Spleen (tissue), 11 donors: ENCODE results near the gene MICAL2. TPM values are rescaled to one million over a fixed set of nuclear protein-coding genes. Genes with fewer than 3 reads are reported as not detected.
A peak's percentile ranks its signal among the peaks of the same experiment; 100 is the strongest.

ENCODE experiments used
- DNase-seq: peaks from one replicate; pipeline ENCODE4 v3.0.0-alpha.2; 2020
- H3K27ac ChIP-seq, 8 donors: fragments of 200-600 bp; sonication (generic) in 7 of 8; 1 replicate in 4 of 8; 2 replicates in 4 of 8; pipeline versions ENCODE4 v1.5.0 to v1.8.0; 2016 to 2021; ENCODE audit warnings: inconsistent platforms in 4 of 8, mild to moderate bottlenecking in 4 of 8, moderate library complexity in 1 of 8
- H3K27me3 ChIP-seq, 7 donors: fragments of 200-600 bp; sonication (generic) in 6 of 7; replicated peaks in 1 of 7; 1 replicate in 4 of 7; 2 replicates in 3 of 7; pipeline versions ENCODE4 v1.5.0 to v1.8.0; 2016 to 2021; ENCODE audit warnings: inconsistent platforms in 3 of 7, mild to moderate bottlenecking in 1 of 7
- H3K36me3 ChIP-seq, 6 donors: fragments of 200-600 bp; sonication (generic) in 5 of 6; 1 replicate in 4 of 6; 2 replicates in 2 of 6; pipeline versions ENCODE4 v1.5.0 to v1.8.0; 2016 to 2021; ENCODE audit warnings: inconsistent platforms in 2 of 6
- H3K4me1 ChIP-seq, 6 donors: fragments of 200-600 bp; sonication (generic) in 5 of 6; 1 replicate in 3 of 6; 2 replicates in 3 of 6; pipeline versions ENCODE4 v1.5.0 to v1.8.0; 2016 to 2021; ENCODE audit warnings: inconsistent platforms in 3 of 6
- H3K4me3 ChIP-seq, 8 donors: fragments of 200-600 bp; sonication (generic) in 7 of 8; 1 replicate in 4 of 8; 2 replicates in 4 of 8; pipeline versions ENCODE4 v1.5.0 to v1.8.0; 2016 to 2021; ENCODE audit warnings: inconsistent platforms in 4 of 8, mild to moderate bottlenecking in 4 of 8, moderate library complexity in 2 of 8
- H3K9me3 ChIP-seq, 8 donors: fragments of 200-600 bp; sonication (generic) in 7 of 8; 1 replicate in 4 of 8; 2 replicates in 4 of 8; pipeline versions ENCODE4 v1.5.0 to v1.8.0; 2016 to 2021; ENCODE audit warnings: inconsistent platforms in 4 of 8
- CTCF ChIP-seq, 11 experiments: fragments of 200-600 bp in 7 of 11; fragments of 450-650 bp in 4 of 11; sonication (generic) in 4 of 11; IDR thresholded peaks in 8 of 11; conservative IDR thresholded peaks in 3 of 11; 1 replicate in 7 of 11; 2 replicates in 4 of 11; pipeline versions ENCODE4 v1.4.0 to v1.8.0; 2016 to 2021; ENCODE audit warnings: antibody characterized with exemption in 11 of 11, inconsistent platforms in 4 of 11, mild to moderate bottlenecking in 1 of 11
- POLR2A ChIP-seq, 3 donors: fragments of 450-650 bp; IDR thresholded peaks; one replicate each; pipeline ENCODE4 v1.5.1; 2017; ENCODE audit warnings: antibody characterized with exemption in 3 of 3, mild to moderate bottlenecking in 1 of 3
- POLR2AphosphoS5 ChIP-seq, 3 donors: sonication (generic); formaldehyde crosslinking; IDR thresholded peaks; one replicate each; pipeline ENCODE4 v1.5.1; 2017; ENCODE audit warnings: antibody characterized with exemption in 3 of 3
- WGBS, 5 donors: extraction: QIAGEN DNeasy Blood & Tissue Kit in 3 of 5; methylation state at CpG; one replicate each; pipeline versions ENCODE4 v1.1.5 to v1.1.7; 2013 to 2018; 5-methylcytosine and 5-hydroxymethylcytosine counted together
- intact Hi-C: fragments of 100-400 bp; cut with DNase I; formaldehyde crosslinking; loops from one replicate; pipeline ENCODE4 v1.15.0; 2023; ENCODE audit warnings: low total_unique reads
- polyA plus RNA-seq, 3 donors: library from polyadenylated mRNA; stranded (reverse); fragments of 200-250 nt; gene quantifications; one replicate each; pipeline ENCODE4 v1.2.1, GENCODE V29; 2013
- total RNA-seq, 7 donors: library from RNA; depleted of rRNA in 3 of 7; stranded (reverse); fragments of >200 nt in 3 of 7; fragmentation: NEBNext Ultra II Directional in 4 of 7; extraction: Animal tissue kit (Norgen Biotek cat#: 25700) in 4 of 7; gene quantifications; one replicate each; pipeline versions ENCODE4 v1.1.0 to v1.2.1, GENCODE V29; 2016 to 2021
- donor health status: healthy with polysubstance abuse.
- donor health status: DM: no; HTN: no; CAD: no; lungs with moderate emphysema.
- donor health status: DM: no; HTN: no; CAD: no.
- donor health status: Bipolar disorder and iron deficiency.
- donor health status: healthy.
- donor health status: DM: no; HTN: no; CAD: no.
- donor health status: DM: yes; HTN: yes; CAD: no.

The MICAL2 gene
- total and polyA plus RNA-seq, 10 donors, result 1.9 to 50.8 (median 32.3) TPM

GRCh38 chr11:12198251-12199222 lies 88.1 kb downstream of the MICAL2 start:
- WGBS, 5 donors, result 70 to 80% (median 78%) methylated on average over 7 to 8 of the region's 8 CpGs

GRCh38 chr11:12199231-12199948 lies 89.0 kb downstream of the MICAL2 start:
- WGBS, 5 donors, result 52 to 74% (median 70%) methylated on average over 8 to 13 of the region's 13 CpGs
- no peaks in the 10 kb centered on the region for H3K9me3 ChIP-seq
- no peak overlapping the region for H3K4me3 ChIP-seq
- peaks cover 0 to 51% (median 15%) of the 10 kb centered on the region in 6 donors for H3K4me1 ChIP-seq
- intact Hi-C loops, result no loop called here
- H3K27ac ChIP-seq, result peak overlapping the region in 2 of 8 donors; percentile 30 to 71
- no peak for DNase-seq
- H3K36me3 ChIP-seq, result peaks cover 0 to 3% (median 0%) of the 10 kb centered on the region in 6 donors
- TF ChIP-seq CTCF (IDR thresholded peaks at IDR 0.05 in 8 of 11, conservative IDR thresholded peaks at IDR 0.05 in 3 of 11), result no peak
- no peaks in the 10 kb centered on the region for H3K27me3 ChIP-seq

More at GRCh38 chr11:12198251-12199222, 88.1 kb downstream of the MICAL2 start:
- Histone ChIP-seq H3K9me3 (no peaks in the 10 kb centered on the region), H3K27ac (peak overlapping the region in 3 of 8 donors; percentile 71 to 84 (median 72)), H3K27me3 (no peaks in the 10 kb centered on the region), H3K36me3 (no peaks in the 10 kb centered on the region), H3K4me1 (peaks cover 0 to 51% (median 15%) of the 10 kb centered on the region in 6 donors), H3K4me3 (no peak overlapping the region)
- DNase-seq, result no peak
- TF ChIP-seq POLR2A (IDR thresholded peaks at IDR 0.05) (no peak), POLR2AphosphoS5 (IDR thresholded peaks at IDR 0.05) (peak in 2 of 3 donors; percentile 22 to 33), CTCF (IDR thresholded peaks at IDR 0.05 in 8 of 11, conservative IDR thresholded peaks at IDR 0.05 in 3 of 11) (no peak)
- intact Hi-C loops, result no loop called here

- DNase-seq, result no peak
Observed at GRCh38 chr11:12200279-12200990, 90.0 kb downstream of the MICAL2 start.

More at GRCh38 chr11:12200279-12200990, 90.0 kb downstream of the MICAL2 start:
- WGBS, 5 donors, result 51 to 59% (median 56%) methylated on average over 14 of the region's 14 CpGs
- H3K27me3 ChIP-seq, result no peaks in the 10 kb centered on the region
- H3K4me3 ChIP-seq, result no peak overlapping the region
- peaks cover 0 to 14% (median 0%) of the 10 kb centered on the region in 6 donors for H3K36me3 ChIP-seq
- H3K9me3 ChIP-seq, result no peaks in the 10 kb centered on the region
- intact Hi-C loops, result no loop called here
- TF ChIP-seq POLR2A (IDR thresholded peaks at IDR 0.05) (no peak), POLR2AphosphoS5 (IDR thresholded peaks at IDR 0.05) (no peak), CTCF (IDR thresholded peaks at IDR 0.05 in 8 of 11, conservative IDR thresholded peaks at IDR 0.05 in 3 of 11) (no peak)
- H3K4me1 ChIP-seq, result peaks cover 0 to 51% (median 15%) of the 10 kb centered on the region in 6 donors
- peak overlapping the region in 4 of 8 donors; percentile 22 to 46 (median 29) for H3K27ac ChIP-seq
